HTR-8/SVneo (cell line): ENCODE measurements around the gene FAM83C.

ENCODE experiments used
- DNase-seq: peaks from one replicate; pipeline ENCODE4 v3.0.0; 2011; ENCODE audit warnings: low spot score, mixed read lengths; ENCODE audit not compliant: insufficient read length
- FAIRE-seq: peaks from 2 replicates; lab custom pipeline; 2011; peaks lifted over from hg19 to GRCh38; lab: Jason Lieb, UNC

FAM83C gene

GRCh38 chr20:35243986-35244385 is 48.2 kb downstream of the FAM83C start:
- DNase-seq (no peak), FAIRE-seq (no peak)

GRCh38 chr20:35243317-35243716 is 48.9 kb downstream of the FAM83C start:
- no peak for DNase-seq
- no peak for FAIRE-seq

GRCh38 chr20:35240811-35241293 is 51.4 kb downstream of the FAM83C start:
- DNase-seq (no peak), FAIRE-seq (no peak)

GRCh38 chr20:35240083-35240810 is 52.0 kb downstream of the FAM83C start:
- no peak for DNase-seq
- FAIRE-seq, result no peak

- FAIRE-seq, result no peak
- no peak for DNase-seq
Observed at GRCh38 chr20:35238735-35239134, 53.5 kb downstream of the FAM83C start.

GRCh38 chr20:35238170-35238569 is 54.1 kb downstream of the FAM83C start:
- no peak for DNase-seq
- no peak for FAIRE-seq

- DNase-seq (no peak), FAIRE-seq (no peak)
Observed at GRCh38 chr20:35237486-35237885, 54.7 kb downstream of the FAM83C start.

- no peak for DNase-seq
- FAIRE-seq, result no peak
Observed at GRCh38 chr20:35235881-35236280, 56.3 kb downstream of the FAM83C start.
